ENCODE data around the gene GRK1. TPM values are rescaled to one million over a fixed set of nuclear protein-coding genes. Genes with fewer than 3 reads are reported as not detected.
"Not testable (repeated sequence)": the region's sequence is repeated elsewhere in the genome, so short reads cannot be mapped to it uniquely, and the experiment has no call there.

GRK1 gene
- not detected for total RNA-seq

GRCh38 chr13:113666951-113667701 is at the start of gene GRK1:
Gene GRK1, plus strand, starts transcription at chr13:113667219. Its CDS starts 168 bp downstream, at chr13:113667387.
- no peak for DNase-seq (ENCODE audit: low spot score)

- no peak for DNase-seq (ENCODE audit: low spot score)
Observed at GRCh38 chr13:113617961-113618360, 49.1 kb upstream of the GRK1 start.

- no peak for DNase-seq (ENCODE audit: low spot score)
Observed at GRCh38 chr13:113618455-113618854, 48.6 kb upstream of the GRK1 start.

GRCh38 chr13:113620036-113620796 is 46.8 kb upstream of the GRK1 start:
- no peak for DNase-seq (ENCODE audit: low spot score)

GRCh38 chr13:113621046-113621445 is 46.0 kb upstream of the GRK1 start:
- no peak for DNase-seq (ENCODE audit: low spot score)

- not testable (repeated sequence) for DNase-seq (ENCODE audit: low spot score)
Observed at GRCh38 chr13:113621498-113621897, 45.5 kb upstream of the GRK1 start.

GRCh38 chr13:113621986-113622550 is 45.0 kb upstream of the GRK1 start:
- not testable (repeated sequence) for DNase-seq (ENCODE audit: low spot score)

GRCh38 chr13:113622791-113623490 is 44.1 kb upstream of the GRK1 start:
- no peak for DNase-seq (ENCODE audit: low spot score)

- DNase-seq (ENCODE audit: low spot score) = no peak
Observed at GRCh38 chr13:113623491-113624234, 43.4 kb upstream of the GRK1 start.

- no peak for DNase-seq (ENCODE audit: low spot score)
Observed at GRCh38 chr13:113624235-113624587, 42.8 kb upstream of the GRK1 start.

- not testable (repeated sequence) for DNase-seq (ENCODE audit: low spot score)
Observed at GRCh38 chr13:113624640-113625304, 42.2 kb upstream of the GRK1 start.

GRCh38 chr13:113625965-113626721 is 40.9 kb upstream of the GRK1 start:
- no peak for DNase-seq (ENCODE audit: low spot score)

GRCh38 chr13:113627136-113627535 is 39.9 kb upstream of the GRK1 start:
- DNase-seq (ENCODE audit: low spot score) = no peak

GRCh38 chr13:113628291-113629270 is 38.4 kb upstream of the GRK1 start:
- DNase-seq (ENCODE audit: low spot score) = no peak

GRCh38 chr13:113629866-113630265 is 37.2 kb upstream of the GRK1 start:
- no peak for DNase-seq (ENCODE audit: low spot score)

GRCh38 chr13:113630296-113630695 is 36.7 kb upstream of the GRK1 start:
- no peak for DNase-seq (ENCODE audit: low spot score)

GRCh38 chr13:113630804-113631203 is 36.2 kb upstream of the GRK1 start:
- no peak for DNase-seq (ENCODE audit: low spot score)

- DNase-seq (ENCODE audit: low spot score) = no peak
Observed at GRCh38 chr13:113631341-113632095, 35.5 kb upstream of the GRK1 start.
